ENCODE results near the gene SLC30A2. TPM values are rescaled to one million over a fixed set of nuclear protein-coding genes. Genes with fewer than 3 reads are reported as not detected.

The SLC30A2 gene
- total RNA-seq, 1 donor from 2014 or later: not detected

DNA sequence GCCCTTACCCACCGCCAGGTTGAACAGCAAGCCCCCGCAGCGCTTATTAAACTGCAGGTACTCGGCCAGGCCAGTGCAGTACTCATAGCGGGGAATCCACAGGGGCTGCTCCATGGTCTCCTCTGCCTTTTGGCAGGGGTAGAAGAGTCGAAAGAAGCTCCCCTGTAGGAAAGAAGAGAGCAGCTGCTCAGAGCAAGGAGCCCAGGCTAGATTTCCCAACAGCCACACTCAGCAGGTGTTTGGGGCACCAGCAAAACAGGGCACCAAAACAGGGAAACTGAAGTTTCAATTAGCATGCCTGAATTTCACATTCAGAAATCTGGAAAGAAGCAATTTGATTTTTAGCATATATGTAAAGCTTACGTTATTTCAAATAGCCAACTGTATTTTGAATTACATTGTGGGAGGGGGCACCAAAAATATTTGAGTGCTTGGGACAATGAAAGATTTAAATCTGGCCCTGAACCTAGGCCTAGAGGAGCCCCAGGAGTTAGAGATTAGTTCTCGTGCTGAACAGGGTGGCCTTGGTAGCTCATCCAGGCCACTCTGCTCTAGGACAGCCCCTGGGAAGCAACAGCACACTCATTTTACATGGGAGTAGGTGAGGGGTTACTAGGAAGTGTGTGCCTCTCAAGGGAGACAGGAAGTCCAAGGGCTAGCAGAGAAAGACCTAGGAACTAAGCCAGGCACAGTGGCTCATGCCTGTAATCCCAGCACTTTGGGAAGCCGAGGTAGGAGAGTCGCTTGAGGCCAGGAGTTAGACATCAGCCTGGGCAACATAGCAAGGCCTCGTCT lies 56.3 kb downstream of the SLC30A2 start:
- TF ChIP-seq, protein P1, sequence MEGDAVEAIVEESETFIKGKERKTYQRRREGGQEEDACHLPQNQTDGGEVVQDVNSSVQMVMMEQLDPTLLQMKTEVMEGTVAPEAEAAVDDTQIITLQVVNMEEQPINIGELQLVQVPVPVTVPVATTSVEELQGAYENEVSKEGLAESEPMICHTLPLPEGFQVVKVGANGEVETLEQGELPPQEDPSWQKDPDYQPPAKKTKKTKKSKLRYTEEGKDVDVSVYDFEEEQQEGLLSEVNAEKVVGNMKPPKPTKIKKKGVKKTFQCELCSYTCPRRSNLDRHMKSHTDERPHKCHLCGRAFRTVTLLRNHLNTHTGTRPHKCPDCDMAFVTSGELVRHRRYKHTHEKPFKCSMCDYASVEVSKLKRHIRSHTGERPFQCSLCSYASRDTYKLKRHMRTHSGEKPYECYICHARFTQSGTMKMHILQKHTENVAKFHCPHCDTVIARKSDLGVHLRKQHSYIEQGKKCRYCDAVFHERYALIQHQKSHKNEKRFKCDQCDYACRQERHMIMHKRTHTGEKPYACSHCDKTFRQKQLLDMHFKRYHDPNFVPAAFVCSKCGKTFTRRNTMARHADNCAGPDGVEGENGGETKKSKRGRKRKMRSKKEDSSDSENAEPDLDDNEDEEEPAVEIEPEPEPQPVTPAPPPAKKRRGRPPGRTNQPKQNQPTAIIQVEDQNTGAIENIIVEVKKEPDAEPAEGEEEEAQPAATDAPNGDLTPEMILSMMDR (IDR thresholded peaks at IDR 0.05; ENCODE audit: insufficient read depth, low read length, severe bottlenecking): no peak
- Histone ChIP-seq H3K36me3 (ENCODE audit: control insufficient read depth, insufficient read depth, low read length) (peaks cover 15% of the 10 kb centered on the region), H3K27me3 (ENCODE audit: control insufficient read depth, insufficient read depth, low read length) (no peaks in the 10 kb centered on the region), H3K4me3 (ENCODE audit: low read depth, low read length) (no peak overlapping the region)
- DNase-seq (ENCODE audit: low read depth) (no peak), FAIRE-seq (no peak)

DNA sequence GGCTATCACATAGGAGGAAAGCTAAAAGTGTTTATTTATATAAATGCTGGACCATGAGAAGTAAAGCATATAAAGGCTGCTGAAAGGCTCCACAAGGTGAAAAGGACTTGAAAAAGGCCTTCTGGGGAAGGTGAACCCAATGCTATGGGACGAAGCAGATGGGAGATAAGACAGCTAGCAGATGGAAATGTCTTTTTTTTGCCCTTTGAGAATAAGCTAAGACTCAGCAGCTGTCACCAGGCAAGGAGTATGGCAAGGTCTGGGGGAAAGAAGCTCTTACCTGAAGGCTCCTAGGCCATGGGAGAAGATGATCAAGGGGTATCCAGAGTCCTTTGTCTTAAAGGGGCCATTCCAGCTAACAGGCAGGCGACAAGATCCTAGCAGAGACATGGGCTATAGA lies 58.0 kb downstream of the SLC30A2 start:
- FAIRE-seq (no peak), DNase-seq (ENCODE audit: low read depth) (no peak)
- peaks cover 16% of the 10 kb centered on the region for H3K36me3 ChIP-seq (ENCODE audit: control insufficient read depth, insufficient read depth, low read length)
- no peaks in the 10 kb centered on the region for H3K27me3 ChIP-seq (ENCODE audit: control insufficient read depth, insufficient read depth, low read length)
- no peak overlapping the region for H3K4me3 ChIP-seq (ENCODE audit: low read depth, low read length)
- TF ChIP-seq, protein P1 (IDR thresholded peaks at IDR 0.05; ENCODE audit: insufficient read depth, low read length, severe bottlenecking): no peak

Other genes with a start within 250 kb of the SLC30A2 start
- 3.4 and 6.4 TPM in 2 replicates for gene SELENON, start 245.9 kb downstream of the SLC30A2 start, total RNA-seq
- 15.0 and 22.0 TPM in 2 replicates for gene MTFR1L, start 226.2 kb downstream of the SLC30A2 start, total RNA-seq
- 2.4 TPM in 2 replicates for gene AUNIP, start 186.7 kb downstream of the SLC30A2 start, total RNA-seq
- 12.6 and 20.7 TPM in 2 replicates for gene PAQR7, start 170.4 kb downstream of the SLC30A2 start, total RNA-seq
- 15.8 and 19.5 TPM in 2 replicates for gene STMN1, start 139.7 kb downstream of the SLC30A2 start, total RNA-seq
- gene PAFAH2, start 48.1 kb downstream of the SLC30A2 start, total RNA-seq: 11.3 and 20.7 TPM in 2 replicates
- not detected in 2 replicates for gene EXTL1, start 24.3 kb downstream of the SLC30A2 start, total RNA-seq
- gene TRIM63, start 21.5 kb upstream of the SLC30A2 start, total RNA-seq: 0.13 TPM in 1 of 2 replicates, not detected in the other
- 8.4 and 8.7 TPM in 2 replicates for gene PDIK1L, start 65.7 kb upstream of the SLC30A2 start, total RNA-seq
- gene FAM110D, start 113.0 kb upstream of the SLC30A2 start, total RNA-seq: not detected in 2 replicates
- gene C1orf232, start 122.8 kb upstream of the SLC30A2 start, total RNA-seq: not detected in 2 replicates
- 53.0 and 66.9 TPM in 2 replicates for gene ZNF593, start 123.8 kb upstream of the SLC30A2 start, total RNA-seq
- not detected in 2 replicates for gene ZNF593OS, start 125.7 kb upstream of the SLC30A2 start, total RNA-seq
- 11.8 and 15.8 TPM in 2 replicates for gene CNKSR1, start 131.4 kb upstream of the SLC30A2 start, total RNA-seq
- gene CATSPER4, start 144.5 kb upstream of the SLC30A2 start, total RNA-seq: under 0.01 TPM in 2 replicates
- gene CEP85, start 188.1 kb upstream of the SLC30A2 start, total RNA-seq: 8.1 and 8.4 TPM in 2 replicates
- 14.5 and 28.7 TPM in 2 replicates for gene SH3BGRL3, start 234.0 kb upstream of the SLC30A2 start, total RNA-seq

Measured in bronchial epithelial cell (primary cell).